HepG2 (cell line): Measurements from ENCODE around the gene TTBK1. TPM values are rescaled to one million over a fixed set of nuclear protein-coding genes. Genes with fewer than 3 reads are reported as not detected.
A peak's percentile ranks its signal among the peaks of the same experiment; 100 is the strongest.

Experiments used
- ELF3 ChIP-seq: IDR thresholded peaks from 2 replicates; pipeline ENCODE4 v1.6.1; 2016; ENCODE audit warnings: missing genetic modification reagents, missing compliant biosample characterization
- GABPB1 ChIP-seq: IDR thresholded peaks from 2 replicates; pipeline ENCODE4 v1.6.1; 2016; ENCODE audit warnings: mild to moderate bottlenecking, missing genetic modification reagents, moderate library complexity, missing compliant biosample characterization
- KAT7 ChIP-seq: IDR thresholded peaks from 2 replicates; pipeline ENCODE4 v1.6.1; 2018; ENCODE audit warnings: borderline replicate concordance, missing compliant biosample characterization
- KAT8 ChIP-seq: IDR thresholded peaks from 2 replicates; pipeline ENCODE4 v1.6.1; 2016; ENCODE audit warnings: missing genetic modification reagents, missing compliant biosample characterization
- KMT2A ChIP-seq: sonication (generic); formaldehyde crosslinking; IDR thresholded peaks from 2 replicates; pipeline ENCODE4 v1.4.0; 2020; ENCODE audit warnings: missing genetic modification reagents
- MBD4 ChIP-seq: IDR thresholded peaks from 2 replicates; pipeline ENCODE4 v1.6.1; 2012; ENCODE audit warnings: low read length, inconsistent platforms, borderline replicate concordance
- NFKBIZ ChIP-seq: IDR thresholded peaks from 2 replicates; pipeline ENCODE4 v1.6.1; 2018; ENCODE audit warnings: missing genetic modification reagents, missing compliant biosample characterization
- RCOR2 ChIP-seq: IDR thresholded peaks from 2 replicates; pipeline ENCODE4 v1.6.1; 2016; ENCODE audit warnings: missing biosample characterization, missing genetic modification reagents
- RFX5 ChIP-seq: IDR thresholded peaks from 2 replicates; pipeline ENCODE4 v1.6.1; 2011; ENCODE audit warnings: low read depth, low read length, improper control_type of control experiment
- SPEN ChIP-seq: sonication (generic); formaldehyde crosslinking; IDR thresholded peaks from 2 replicates; pipeline ENCODE4 v1.5.1; 2020; ENCODE audit warnings: low read depth, mild to moderate bottlenecking, missing genetic modification reagents
- TOPORS ChIP-seq: sonication (generic); formaldehyde crosslinking; IDR thresholded peaks from 2 replicates; pipeline ENCODE4 v1.8.0; 2023; ENCODE audit warnings: mild to moderate bottlenecking, missing genetic modification reagents
- ZFY ChIP-seq: sonication (generic); formaldehyde crosslinking; IDR thresholded peaks from 2 replicates; pipeline ENCODE4 v1.4.0; 2020; ENCODE audit warnings: missing genetic modification reagents
- ZNF180 ChIP-seq: sonication (generic); formaldehyde crosslinking; IDR thresholded peaks from 2 replicates; pipeline ENCODE4 v1.4.0; 2020; ENCODE audit warnings: low read depth, missing genetic modification reagents, borderline replicate concordance
- ZNF232 ChIP-seq: sonication (generic); formaldehyde crosslinking; IDR thresholded peaks from 2 replicates; pipeline ENCODE4 v1.4.0; 2020; ENCODE audit warnings: missing genetic modification reagents, borderline replicate concordance
- ZNF556 ChIP-seq: sonication (generic); formaldehyde crosslinking; IDR thresholded peaks from 2 replicates; pipeline ENCODE4 v1.4.0; 2020; ENCODE audit warnings: mild to moderate bottlenecking, missing genetic modification reagents, borderline replicate concordance
- polyA plus RNA-seq, 8 experiments: library from polyadenylated mRNA; depleted of rRNA in 3 of 8; stranded (reverse) in 7 of 8; unstranded in 1 of 8; fragments of >200 nt; fragmentation: Illumina TruSeq in 4 of 8; extraction: Trizol in 4 of 8; gene quantifications; 2 replicates each; pipeline versions ENCODE4 v1.2.1 to v1.2.3, GENCODE V29; 2011 to 2016; ENCODE audit warnings: low read depth in 4 of 8, missing spikeins in 1 of 8, mixed read lengths in 1 of 8; ENCODE audit not compliant: insufficient read depth in 1 of 8
- total RNA-seq, 5 experiments: library from RNA; depleted of rRNA; stranded (reverse); fragments of >200 nt; fragmentation: Illumina TruSeq; extraction: Trizol; gene quantifications; 2 replicates each; pipeline ENCODE4 v1.2.3, GENCODE V29; 2016; ENCODE audit warnings: low read depth in 1 of 5
- TF ChIP-seq, protein P1 (sequence below): sonication (generic); formaldehyde crosslinking; IDR thresholded peaks from 2 replicates; pipeline ENCODE4 v1.4.0; 2020; ENCODE audit warnings: missing genetic modification reagents
- TF ChIP-seq, protein P2 (sequence below): sonication (generic); formaldehyde crosslinking; IDR thresholded peaks from 2 replicates; pipeline ENCODE4 v1.4.0; 2020; ENCODE audit warnings: missing genetic modification reagents
- TF ChIP-seq, protein P3 (sequence below): sonication (generic); formaldehyde crosslinking; IDR thresholded peaks from 2 replicates; pipeline ENCODE4 v1.5.0; 2020; ENCODE audit warnings: mild to moderate bottlenecking, missing genetic modification reagents
- TF ChIP-seq, protein P4 (sequence below): sonication (generic); formaldehyde crosslinking; IDR thresholded peaks from 2 replicates; pipeline ENCODE4 v1.5.0; 2020; ENCODE audit warnings: missing genetic modification reagents, mild to moderate bottlenecking, borderline replicate concordance

The TTBK1 gene
- total and polyA plus RNA-seq, 2 of the 13 experiments (the other 11 are each of a cell fraction or from before 2014, with no cell fraction given): 0.24 to 0.33 TPM

DNA sequence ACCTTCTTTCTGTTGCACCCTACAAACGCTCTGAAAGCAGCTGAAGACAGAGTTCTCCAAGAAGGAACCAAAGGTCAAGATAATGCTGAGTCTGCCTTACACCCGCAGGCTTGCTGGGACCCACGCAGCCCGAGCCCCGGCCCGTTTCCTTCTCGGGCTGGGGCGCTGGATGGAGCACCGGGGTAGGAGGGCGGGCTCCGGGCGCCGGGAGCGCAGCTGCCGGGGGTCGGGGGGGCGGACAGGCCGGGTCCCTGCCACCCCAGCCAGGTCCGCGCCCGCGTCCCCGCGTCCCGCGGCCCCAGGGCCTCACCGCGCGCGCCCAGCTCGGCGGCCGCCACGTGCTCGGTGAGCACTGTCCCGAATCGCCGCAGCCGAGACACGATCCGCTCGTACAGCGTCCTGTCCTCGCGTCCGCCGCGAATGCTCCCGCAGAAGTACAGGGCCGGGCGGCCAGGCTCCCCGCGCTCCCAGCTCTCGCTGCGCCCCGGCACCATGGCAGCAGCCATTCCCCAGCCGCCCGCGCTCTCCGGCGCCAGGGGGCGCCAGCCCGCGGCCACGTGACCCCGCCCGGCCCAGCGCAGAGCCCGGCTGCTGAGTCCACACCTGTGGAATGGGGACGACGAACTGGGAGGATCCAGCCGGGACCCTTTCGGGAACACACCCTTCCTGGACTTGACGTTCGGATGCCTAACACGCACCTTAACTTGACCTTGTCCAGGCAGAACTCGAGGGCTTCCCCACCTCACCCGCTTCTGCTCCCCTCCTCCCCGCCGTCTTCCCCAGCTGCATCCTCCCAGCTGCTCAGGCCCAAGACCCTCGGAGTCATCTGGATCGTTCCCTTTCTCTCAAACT, 14.1 kb upstream of the TTBK1 start, which contains the start of gene DNPH1 (continued):
- TF ChIP-seq, protein P1, sequence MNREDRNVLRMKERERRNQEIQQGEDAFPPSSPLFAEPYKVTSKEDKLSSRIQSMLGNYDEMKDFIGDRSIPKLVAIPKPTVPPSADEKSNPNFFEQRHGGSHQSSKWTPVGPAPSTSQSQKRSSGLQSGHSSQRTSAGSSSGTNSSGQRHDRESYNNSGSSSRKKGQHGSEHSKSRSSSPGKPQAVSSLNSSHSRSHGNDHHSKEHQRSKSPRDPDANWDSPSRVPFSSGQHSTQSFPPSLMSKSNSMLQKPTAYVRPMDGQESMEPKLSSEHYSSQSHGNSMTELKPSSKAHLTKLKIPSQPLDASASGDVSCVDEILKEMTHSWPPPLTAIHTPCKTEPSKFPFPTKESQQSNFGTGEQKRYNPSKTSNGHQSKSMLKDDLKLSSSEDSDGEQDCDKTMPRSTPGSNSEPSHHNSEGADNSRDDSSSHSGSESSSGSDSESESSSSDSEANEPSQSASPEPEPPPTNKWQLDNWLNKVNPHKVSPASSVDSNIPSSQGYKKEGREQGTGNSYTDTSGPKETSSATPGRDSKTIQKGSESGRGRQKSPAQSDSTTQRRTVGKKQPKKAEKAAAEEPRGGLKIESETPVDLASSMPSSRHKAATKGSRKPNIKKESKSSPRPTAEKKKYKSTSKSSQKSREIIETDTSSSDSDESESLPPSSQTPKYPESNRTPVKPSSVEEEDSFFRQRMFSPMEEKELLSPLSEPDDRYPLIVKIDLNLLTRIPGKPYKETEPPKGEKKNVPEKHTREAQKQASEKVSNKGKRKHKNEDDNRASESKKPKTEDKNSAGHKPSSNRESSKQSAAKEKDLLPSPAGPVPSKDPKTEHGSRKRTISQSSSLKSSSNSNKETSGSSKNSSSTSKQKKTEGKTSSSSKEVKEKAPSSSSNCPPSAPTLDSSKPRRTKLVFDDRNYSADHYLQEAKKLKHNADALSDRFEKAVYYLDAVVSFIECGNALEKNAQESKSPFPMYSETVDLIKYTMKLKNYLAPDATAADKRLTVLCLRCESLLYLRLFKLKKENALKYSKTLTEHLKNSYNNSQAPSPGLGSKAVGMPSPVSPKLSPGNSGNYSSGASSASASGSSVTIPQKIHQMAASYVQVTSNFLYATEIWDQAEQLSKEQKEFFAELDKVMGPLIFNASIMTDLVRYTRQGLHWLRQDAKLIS (CRISPR knock-in tag): no peak
- TF ChIP-seq ZNF232 (CRISPR knock-in tag) (peak; percentile 83; the same call in 1 of the 2 replicates), ZNF556 (peak; percentile 95), ZNF180 (CRISPR knock-in tag) (no peak), NFKBIZ (CRISPR knock-in tag) (no peak), RCOR2 (CRISPR knock-in tag) (peak; percentile 39; the same call in 1 of the 2 replicates), ELF3 (peak; percentile 73; the same call in 1 of the 2 replicates), RFX5 (no peak), MBD4 (no peak), TOPORS (CRISPR knock-in tag) (peak; percentile 94), KMT2A (CRISPR knock-in tag) (peak; percentile 88), ZFY (CRISPR knock-in tag) (peak; percentile 98), KAT7 (CRISPR knock-in tag) (peak; percentile 88; the same call in 1 of the 2 replicates), GABPB1 (CRISPR knock-in tag) (peak; percentile 73), KAT8 (CRISPR knock-in tag) (peak; percentile 72), SPEN (peak; percentile 81; the same call in 1 of the 2 replicates)
- TF ChIP-seq, protein P2, sequence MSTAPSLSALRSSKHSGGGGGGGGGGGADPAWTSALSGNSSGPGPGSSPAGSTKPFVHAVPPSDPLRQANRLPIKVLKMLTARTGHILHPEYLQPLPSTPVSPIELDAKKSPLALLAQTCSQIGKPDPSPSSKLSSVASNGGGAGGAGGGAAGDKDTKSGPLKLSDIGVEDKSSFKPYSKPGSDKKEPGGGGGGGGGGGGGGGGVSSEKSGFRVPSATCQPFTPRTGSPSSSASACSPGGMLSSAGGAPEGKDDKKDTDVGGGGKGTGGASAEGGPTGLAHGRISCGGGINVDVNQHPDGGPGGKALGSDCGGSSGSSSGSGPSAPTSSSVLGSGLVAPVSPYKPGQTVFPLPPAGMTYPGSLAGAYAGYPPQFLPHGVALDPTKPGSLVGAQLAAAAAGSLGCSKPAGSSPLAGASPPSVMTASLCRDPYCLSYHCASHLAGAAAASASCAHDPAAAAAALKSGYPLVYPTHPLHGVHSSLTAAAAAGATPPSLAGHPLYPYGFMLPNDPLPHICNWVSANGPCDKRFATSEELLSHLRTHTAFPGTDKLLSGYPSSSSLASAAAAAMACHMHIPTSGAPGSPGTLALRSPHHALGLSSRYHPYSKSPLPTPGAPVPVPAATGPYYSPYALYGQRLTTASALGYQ: peak; percentile 88
- TF ChIP-seq, protein P3, sequence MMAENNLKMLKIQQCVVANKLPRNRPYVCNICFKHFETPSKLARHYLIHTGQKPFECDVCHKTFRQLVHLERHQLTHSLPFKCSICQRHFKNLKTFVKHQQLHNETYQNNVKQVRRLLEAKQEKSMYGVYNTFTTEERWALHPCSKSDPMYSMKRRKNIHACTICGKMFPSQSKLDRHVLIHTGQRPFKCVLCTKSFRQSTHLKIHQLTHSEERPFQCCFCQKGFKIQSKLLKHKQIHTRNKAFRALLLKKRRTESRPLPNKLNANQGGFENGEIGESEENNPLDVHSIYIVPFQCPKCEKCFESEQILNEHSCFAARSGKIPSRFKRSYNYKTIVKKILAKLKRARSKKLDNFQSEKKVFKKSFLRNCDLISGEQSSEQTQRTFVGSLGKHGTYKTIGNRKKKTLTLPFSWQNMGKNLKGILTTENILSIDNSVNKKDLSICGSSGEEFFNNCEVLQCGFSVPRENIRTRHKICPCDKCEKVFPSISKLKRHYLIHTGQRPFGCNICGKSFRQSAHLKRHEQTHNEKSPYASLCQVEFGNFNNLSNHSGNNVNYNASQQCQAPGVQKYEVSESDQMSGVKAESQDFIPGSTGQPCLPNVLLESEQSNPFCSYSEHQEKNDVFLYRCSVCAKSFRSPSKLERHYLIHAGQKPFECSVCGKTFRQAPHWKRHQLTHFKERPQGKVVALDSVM (CRISPR knock-in tag): peak; percentile 69
- TF ChIP-seq, protein P4, sequence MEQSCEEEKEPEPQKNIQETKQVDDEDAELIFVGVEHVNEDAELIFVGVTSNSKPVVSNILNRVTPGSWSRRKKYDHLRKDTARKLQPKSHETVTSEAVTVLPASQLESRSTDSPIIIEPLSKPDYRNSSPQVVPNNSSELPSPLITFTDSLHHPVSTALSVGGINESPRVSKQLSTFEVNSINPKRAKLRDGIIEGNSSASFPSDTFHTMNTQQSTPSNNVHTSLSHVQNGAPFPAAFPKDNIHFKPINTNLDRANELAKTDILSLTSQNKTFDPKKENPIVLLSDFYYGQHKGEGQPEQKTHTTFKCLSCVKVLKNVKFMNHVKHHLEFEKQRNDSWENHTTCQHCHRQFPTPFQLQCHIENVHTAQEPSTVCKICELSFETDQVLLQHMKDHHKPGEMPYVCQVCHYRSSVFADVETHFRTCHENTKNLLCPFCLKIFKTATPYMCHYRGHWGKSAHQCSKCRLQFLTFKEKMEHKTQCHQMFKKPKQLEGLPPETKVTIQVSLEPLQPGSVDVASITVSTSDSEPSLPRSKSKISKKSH: no peak; the same call in 1 of the 2 replicates
